Left lung (tissue), 10 donors: Measurements from ENCODE around the gene ERBB2. TPM values are rescaled to one million over a fixed set of nuclear protein-coding genes. Genes with fewer than 3 reads are reported as not detected.
"Not testable (repeated sequence)": the region's sequence is repeated elsewhere in the genome, so short reads cannot be mapped to it uniquely, and the experiment has no call there.

Source experiments
- ATAC-seq: fragments of 200-7000 bp; cut with Tn5 transposase; one replicate; pipeline ENCODE4 v1.9.1; 2020; ENCODE audit warnings: moderate library complexity
- DNase-seq, 4 donors: peaks; one replicate each; pipeline ENCODE4 v3.0.0-alpha.2; 2013 to 2020
- H3K27ac ChIP-seq, 2 donors: fragments of 200-600 bp; sonication (generic) in 1 of 2; one replicate each; pipeline versions ENCODE4 v1.5.0 to v1.8.0; 2020 to 2021
- H3K27me3 ChIP-seq, 2 donors: fragments of 200-600 bp; sonication (generic) in 1 of 2; one replicate each; pipeline versions ENCODE4 v1.5.0 to v1.8.0; 2020 to 2021
- H3K36me3 ChIP-seq, 2 donors: fragments of 200-600 bp; sonication (generic) in 1 of 2; one replicate each; pipeline versions ENCODE4 v1.5.0 to v1.8.0; 2020 to 2021
- H3K4me1 ChIP-seq, 2 donors: fragments of 200-600 bp; one replicate each; pipeline ENCODE4 v1.8.0; 2021
- H3K4me3 ChIP-seq, 2 donors: fragments of 200-600 bp; sonication (generic) in 1 of 2; one replicate each; pipeline versions ENCODE4 v1.5.0 to v1.8.0; 2020 to 2021; ENCODE audit warnings: mild to moderate bottlenecking in 1 of 2
- H3K9me3 ChIP-seq, 2 donors: fragments of 200-600 bp; sonication (generic) in 1 of 2; one replicate each; pipeline versions ENCODE4 v1.5.0 to v1.8.0; 2020 to 2021
- CTCF ChIP-seq, 2 donors: fragments of 200-600 bp; sonication (generic) in 1 of 2; IDR thresholded peaks; one replicate each; pipeline versions ENCODE4 v1.5.0 to v1.8.0; 2021; ENCODE audit warnings: antibody characterized with exemption in 2 of 2
- intact Hi-C, 2 donors: fragments of 100-400 bp; cut with DNase I; formaldehyde crosslinking; loops; one replicate each; pipeline versions ENCODE4 v1.11.2 to v1.14.2; 2022
- polyA plus RNA-seq, 6 donors: library from polyadenylated mRNA; unstranded; fragments of 120-200 nt; gene quantifications; one replicate each; pipeline ENCODE4 v1.2.1, GENCODE V29; 2013; ENCODE audit not compliant: insufficient read length in 6 of 6
- total RNA-seq, 2 donors: library from RNA; stranded (reverse); fragmentation: NEBNext Ultra II Directional; extraction: Animal tissue kit (Norgen Biotek cat#: 25700); gene quantifications; one replicate each; pipeline ENCODE4 v1.2.1, GENCODE V29; 2021
- donor health status: DM: no; HTN: yes; CAD: no.
- donor health status: DM: no; HTN: no; CAD: no.

The ERBB2 gene
- total and polyA plus RNA-seq, 8 donors: 65.1 to 137 (median 107) TPM

GRCh38 chr17:39761861-39762496 is 62.1 kb downstream of the ERBB2 start:
- Histone ChIP-seq H3K9me3 (no peaks in the 10 kb centered on the region), H3K4me3 (no peak overlapping the region), H3K27ac (no peak overlapping the region), H3K27me3 (peaks cover 0 to 8% of the 10 kb centered on the region in 2 donors), H3K36me3 (no peaks in the 10 kb centered on the region), H3K4me1 (peaks cover 0 to 8% of the 10 kb centered on the region in 2 donors)
- no peak for TF ChIP-seq CTCF (IDR thresholded peaks at IDR 0.05)
- no peak for ATAC-seq
- intact Hi-C loops: no loop called here
- no peak for DNase-seq

GRCh38 chr17:39763051-39763820 is 63.4 kb downstream of the ERBB2 start:
- H3K4me1 ChIP-seq: no peaks in the 10 kb centered on the region
- no peak for DNase-seq
- no peak for TF ChIP-seq CTCF (IDR thresholded peaks at IDR 0.05)
- no peaks in the 10 kb centered on the region for H3K36me3 ChIP-seq
- peaks cover 0 to 8% of the 10 kb centered on the region in 2 donors for H3K27me3 ChIP-seq
- ATAC-seq: no peak
- H3K27ac ChIP-seq: no peak overlapping the region
- H3K4me3 ChIP-seq: no peak overlapping the region
- no peaks in the 10 kb centered on the region for H3K9me3 ChIP-seq
- intact Hi-C loops: no loop called here

GRCh38 chr17:39764171-39764570 is 64.3 kb downstream of the ERBB2 start:
- H3K4me1 ChIP-seq, H3K9me3 ChIP-seq, DNase-seq, H3K4me3 ChIP-seq, H3K36me3 ChIP-seq, H3K27me3 ChIP-seq, ATAC-seq, H3K27ac ChIP-seq, intact Hi-C loops: not testable (repeated sequence)

GRCh38 chr17:39765175-39765574 is 65.3 kb downstream of the ERBB2 start:
- DNase-seq (no peak), ATAC-seq (no peak)
- no peak for TF ChIP-seq CTCF (IDR thresholded peaks at IDR 0.05)
- intact Hi-C loops: no loop called here
- Histone ChIP-seq H3K4me1 (no peaks in the 10 kb centered on the region), H3K27ac (no peak overlapping the region), H3K27me3 (no peaks in the 10 kb centered on the region), H3K9me3 (no peaks in the 10 kb centered on the region), H3K36me3 (no peaks in the 10 kb centered on the region), H3K4me3 (no peak overlapping the region)

GRCh38 chr17:39765766-39766165 is 65.9 kb downstream of the ERBB2 start:
- ATAC-seq: no peak
- H3K9me3 ChIP-seq: no peaks in the 10 kb centered on the region
- TF ChIP-seq CTCF (IDR thresholded peaks at IDR 0.05): no peak
- intact Hi-C loops: no loop called here
- H3K4me3 ChIP-seq: no peak overlapping the region
- no peaks in the 10 kb centered on the region for H3K36me3 ChIP-seq
- H3K27me3 ChIP-seq: no peaks in the 10 kb centered on the region
- no peaks in the 10 kb centered on the region for H3K4me1 ChIP-seq
- H3K27ac ChIP-seq: no peak overlapping the region
- DNase-seq: no peak
